Fibroblast of lung (primary cell): ENCODE measurements around the gene WDR33. TPM values are rescaled to one million over a fixed set of nuclear protein-coding genes. Genes with fewer than 3 reads are reported as not detected.

Source experiments
- DNase-seq, 2 donors: peaks; one replicate each; pipeline versions ENCODE4 v3.0.0 to v3.0.0-alpha.2; 2010; ENCODE audit warnings: low read depth in 2 of 2
- H2AFZ ChIP-seq: 2 replicates; pipeline ENCODE4 v1.5.1; 2012; ENCODE audit warnings: low read length, control low read depth, inconsistent platforms
- H3K27ac ChIP-seq: 2 replicates; pipeline ENCODE4 v1.5.1; 2011; ENCODE audit warnings: low read length, control low read depth; ENCODE audit not compliant: insufficient read depth
- H3K27me3 ChIP-seq: 2 replicates; pipeline ENCODE4 v1.5.1; 2011; ENCODE audit warnings: mild to moderate bottlenecking, low read length; ENCODE audit not compliant: control insufficient read depth, insufficient read depth
- H3K36me3 ChIP-seq: 2 replicates; pipeline ENCODE4 v1.5.1; 2011; ENCODE audit warnings: low read length; ENCODE audit not compliant: control insufficient read depth, insufficient read depth
- H3K4me1 ChIP-seq: 2 replicates; pipeline ENCODE4 v1.5.1; 2011; ENCODE audit warnings: low read length; ENCODE audit not compliant: control insufficient read depth, insufficient read depth; ENCODE audit errors: extremely low read depth
- H3K4me2 ChIP-seq: 2 replicates; pipeline ENCODE4 v1.5.1; 2011; ENCODE audit warnings: low read length, control low read depth; ENCODE audit not compliant: insufficient read depth; ENCODE audit errors: extremely low read depth
- H3K4me3 ChIP-seq, 4 experiments: fragments of 200-600 bp in 1 of 4; sonication (generic) in 1 of 4; replicated peaks in 1 of 4; 2 replicates each; pipeline ENCODE4 v1.5.1; 2011 to 2016; ENCODE audit warnings: low read length in 4 of 4, low read depth in 3 of 4, mild to moderate bottlenecking in 3 of 4, control low read depth in 2 of 4, inconsistent platforms in 1 of 4, mixed read lengths in 1 of 4; ENCODE audit not compliant: insufficient read depth in 1 of 4; ENCODE audit errors: control extremely low read depth in 1 of 4
- H3K79me2 ChIP-seq: 2 replicates; pipeline ENCODE4 v1.5.1; 2012; ENCODE audit warnings: mild to moderate bottlenecking, low read length, inconsistent platforms; ENCODE audit not compliant: control insufficient read depth, insufficient read depth
- H3K9ac ChIP-seq: 2 replicates; pipeline ENCODE4 v1.5.1; 2011; ENCODE audit warnings: mild to moderate bottlenecking, low read length, control low read depth; ENCODE audit not compliant: insufficient read depth
- H3K9me3 ChIP-seq: 2 replicates; pipeline ENCODE4 v1.5.1; 2012; ENCODE audit warnings: low read depth, low read length; ENCODE audit not compliant: control insufficient read depth, insufficient read depth
- H4K20me1 ChIP-seq: 2 replicates; pipeline ENCODE4 v1.5.1; 2011; ENCODE audit warnings: low read length; ENCODE audit not compliant: control insufficient read depth, insufficient read depth; ENCODE audit errors: extremely low read depth
- CTCF ChIP-seq, 2 donors: IDR thresholded peaks in 1 of 2; conservative IDR thresholded peaks in 1 of 2; 1 replicate in 1 of 2; 2 replicates in 1 of 2; pipeline ENCODE4 v1.5.1; 2011 to 2012; ENCODE audit warnings: low read length in 2 of 2, control low read depth in 1 of 2, inconsistent platforms in 1 of 2, low read depth in 1 of 2, mild to moderate bottlenecking in 1 of 2
- EZH2 ChIP-seq: IDR thresholded peaks from 2 replicates; pipeline ENCODE4 v1.5.1; 2012; ENCODE audit warnings: low read length, control low read depth, mild to moderate bottlenecking; ENCODE audit errors: missing control alignments
- polyA plus RNA-seq, 2 donors: library from polyadenylated mRNA; depleted of rRNA in 1 of 2; stranded (reverse) in 1 of 2; unstranded in 1 of 2; fragments of >200 nt; gene quantifications; 2 replicates each; pipeline ENCODE4 v1.2.1, GENCODE V29; 2011 to 2012; ENCODE audit warnings: missing spikeins in 1 of 2
- total RNA-seq: library from RNA; depleted of rRNA; stranded (reverse); fragments of >200 nt; gene quantifications from 2 replicates; pipeline ENCODE4 v1.2.1, GENCODE V29; 2014

Gene WDR33
- total and polyA plus RNA-seq, 2 donors (not counting 1 experiment from before 2014, with no cell fraction given): 27.2 to 28.6 TPM

DNA sequence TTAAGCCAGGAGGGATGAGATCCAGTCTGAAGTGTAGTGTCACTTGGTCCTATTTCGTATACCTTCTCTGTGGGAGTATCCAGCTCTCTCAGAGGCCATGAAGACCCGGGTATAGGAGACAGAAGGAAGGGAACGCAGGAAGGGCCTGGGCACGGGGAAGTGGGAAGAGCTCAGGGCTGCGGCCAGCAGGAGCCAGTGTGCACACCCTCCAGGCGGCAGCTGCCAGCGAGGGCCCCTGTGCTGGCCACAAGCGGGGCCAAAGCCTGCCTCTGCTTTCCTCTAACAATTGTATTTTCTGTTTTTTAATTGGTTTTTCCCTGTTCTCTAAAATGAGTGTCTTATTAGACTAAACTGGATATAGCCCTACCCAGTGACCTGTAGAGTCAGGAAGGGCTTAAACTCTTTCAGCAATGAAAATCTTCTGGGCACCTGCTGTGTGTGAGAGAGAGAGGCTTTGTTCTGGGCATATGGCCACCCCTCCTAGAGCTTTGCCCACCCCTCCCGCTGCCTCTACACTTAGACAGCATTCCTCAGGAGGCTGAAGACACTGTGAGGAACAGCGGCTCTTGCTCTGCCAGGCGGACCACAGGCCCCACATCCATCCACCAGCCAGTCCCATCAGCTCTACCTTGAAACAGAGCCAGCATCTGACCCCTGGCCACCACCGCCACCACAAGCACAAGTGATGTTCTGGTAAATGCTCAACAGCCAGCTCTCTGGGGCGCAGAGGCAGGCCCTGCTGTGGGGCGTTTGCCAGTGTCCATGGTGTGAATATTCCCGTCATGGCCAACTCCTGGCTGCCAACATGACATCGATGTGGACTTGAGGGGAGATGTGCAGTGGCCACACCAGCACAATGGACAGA is 155.5 kb downstream of the WDR33 start:
- Histone ChIP-seq H3K36me3 (no peaks in the 10 kb centered on the region), H3K79me2 (no peaks in the 10 kb centered on the region), H2AFZ (no peak overlapping the region), H3K4me2 (no peak overlapping the region), H3K9me3 (no peaks in the 10 kb centered on the region), H3K4me3 (no peak overlapping the region), H3K27me3 (no peaks in the 10 kb centered on the region), H4K20me1 (no peaks in the 10 kb centered on the region), H3K4me1 (no peaks in the 10 kb centered on the region), H3K27ac (no peak overlapping the region), H3K9ac (no peak overlapping the region)
- DNase-seq: no peak
- TF ChIP-seq EZH2 (no peak), CTCF (conservative IDR thresholded peaks at IDR 0.05 in 1 of 2, IDR thresholded peaks at IDR 0.05 in 1 of 2; ENCODE audit: low read depth in 1 of 2, low read length in 2 of 2) (no peak)

- Histone ChIP-seq H3K9me3 (no peaks in the 10 kb centered on the region), H3K36me3 (no peaks in the 10 kb centered on the region), H3K27me3 (no peaks in the 10 kb centered on the region), H3K79me2 (no peaks in the 10 kb centered on the region), H3K4me1 (no peaks in the 10 kb centered on the region), H3K27ac (no peak overlapping the region), H3K4me3 (no peak overlapping the region), H3K4me2 (no peak overlapping the region), H2AFZ (no peak overlapping the region), H3K9ac (no peak overlapping the region), H4K20me1 (no peaks in the 10 kb centered on the region)
- no peak for DNase-seq
- TF ChIP-seq CTCF (conservative IDR thresholded peaks at IDR 0.05 in 1 of 2, IDR thresholded peaks at IDR 0.05 in 1 of 2; ENCODE audit: low read depth in 1 of 2, low read length in 2 of 2) (no peak), EZH2 (no peak)
Observed at GRCh38 chr2:127654838-127655175, 156.2 kb downstream of the WDR33 start.

DNA sequence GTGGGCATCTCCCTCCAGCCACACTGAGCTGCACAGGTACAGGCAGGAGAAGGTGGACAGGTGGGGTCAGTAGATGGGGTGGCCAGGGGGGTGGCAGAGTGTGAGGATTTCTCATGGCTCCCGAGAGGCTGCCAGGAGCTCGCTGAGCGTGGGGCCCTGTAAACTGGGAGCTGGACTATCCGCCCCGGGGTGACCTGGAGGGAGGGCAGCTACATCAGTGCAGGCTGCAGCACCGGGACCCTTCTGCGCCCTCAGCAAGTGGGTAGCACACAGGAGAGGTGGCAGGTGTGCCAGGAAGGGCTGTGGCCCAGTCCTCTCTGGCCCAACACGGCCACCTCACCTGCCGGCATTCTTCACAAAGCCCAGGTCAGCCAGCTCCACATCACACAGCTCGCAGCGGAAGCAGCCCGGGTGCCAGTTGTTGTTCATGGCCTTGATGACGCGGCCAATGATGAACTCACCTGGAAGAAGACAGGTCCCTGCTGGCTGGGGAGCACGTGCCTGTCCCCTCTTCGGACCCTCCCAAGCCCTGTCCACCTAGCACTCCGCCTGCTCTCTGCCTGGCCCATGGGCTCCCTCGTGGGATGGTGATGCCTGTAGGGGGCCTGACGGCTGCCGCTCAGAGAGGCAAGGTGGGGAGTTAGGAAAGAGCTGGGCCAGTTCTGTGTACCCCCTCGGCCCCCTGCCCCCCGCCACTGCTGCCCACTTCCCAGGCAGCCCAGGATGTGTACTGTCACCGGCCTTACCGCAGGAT is 156.7 kb downstream of the WDR33 start:
- no peak overlapping the region for H3K4me2 ChIP-seq
- TF ChIP-seq CTCF (conservative IDR thresholded peaks at IDR 0.05 in 1 of 2, IDR thresholded peaks at IDR 0.05 in 1 of 2; ENCODE audit: low read depth in 1 of 2, low read length in 2 of 2) (no peak), EZH2 (no peak)
- no peak overlapping the region for H2AFZ ChIP-seq
- H3K4me3 ChIP-seq: no peak overlapping the region
- H3K27ac ChIP-seq: no peak overlapping the region
- H4K20me1 ChIP-seq: no peaks in the 10 kb centered on the region
- no peak for DNase-seq
- no peaks in the 10 kb centered on the region for H3K27me3 ChIP-seq
- no peaks in the 10 kb centered on the region for H3K36me3 ChIP-seq
- no peaks in the 10 kb centered on the region for H3K79me2 ChIP-seq
- no peaks in the 10 kb centered on the region for H3K9me3 ChIP-seq
- H3K9ac ChIP-seq: no peak overlapping the region
- H3K4me1 ChIP-seq: peaks cover 2% of the 10 kb centered on the region
